T follicular helper cell (primary cell): Measurements from ENCODE around the gene TRIM10.
"Not testable (repeated sequence)": the region's sequence is repeated elsewhere in the genome, so short reads cannot be mapped to it uniquely, and the experiment has no call there.

Experiments used
- DNase-seq: peaks from one replicate; pipeline ENCODE4 v3.0.0-alpha.2; 2020; ENCODE audit warnings: low read depth

Gene TRIM10

DNA sequence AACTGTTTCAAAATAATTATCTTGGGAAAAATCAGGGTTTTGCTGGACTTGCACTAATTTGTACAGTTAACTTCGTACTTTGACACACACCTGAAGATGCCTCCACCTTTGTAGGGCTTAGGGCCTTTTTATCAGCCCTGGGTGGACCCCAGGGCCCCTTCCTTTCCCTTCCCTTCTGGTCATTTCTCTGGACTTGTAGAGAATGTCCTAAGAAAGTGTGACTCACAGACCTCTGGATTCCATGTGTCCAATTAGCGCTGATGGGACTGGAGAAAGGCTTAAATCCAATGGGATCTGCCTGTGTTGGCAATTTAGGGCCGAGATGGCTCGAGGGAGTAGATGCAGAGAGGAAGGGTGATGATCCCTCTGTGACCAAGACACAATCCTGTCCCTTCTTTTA is 11.7 kb upstream of the TRIM10 start:
- DNase-seq, result no peak

- DNase-seq, result no peak
Observed at GRCh38 chr6:30171677-30172471, 10.9 kb upstream of the TRIM10 start.

- DNase-seq, result no peak
Observed at GRCh38 chr6:30169658-30170614, 8.9 kb upstream of the TRIM10 start.

- no peak for DNase-seq
Observed at GRCh38 chr6:30168741-30169140, 7.7 kb upstream of the TRIM10 start.

DNA sequence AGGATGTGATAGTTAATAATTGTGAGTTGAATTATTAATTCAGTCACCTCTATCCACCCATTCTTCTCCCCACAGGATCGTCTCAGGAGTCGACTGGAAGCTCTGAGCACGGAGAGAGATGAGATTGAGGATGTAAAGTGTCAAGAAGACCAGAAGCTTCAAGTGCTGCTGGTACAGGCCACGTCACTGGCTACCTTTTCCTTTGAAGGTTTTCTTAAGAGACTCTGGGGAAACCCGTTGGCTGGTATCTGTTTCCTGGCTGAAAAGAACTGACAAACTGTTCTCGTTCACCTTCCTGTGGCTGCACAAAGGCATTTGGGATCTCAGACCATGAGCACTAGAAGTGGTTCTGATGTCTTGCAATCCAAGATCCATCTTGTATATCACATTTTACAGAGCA is 6.1 kb upstream of the TRIM10 start:
- DNase-seq, result no peak

GRCh38 chr6:30165238-30165637 is 4.2 kb upstream of the TRIM10 start:
- not testable (repeated sequence) for DNase-seq

DNA sequence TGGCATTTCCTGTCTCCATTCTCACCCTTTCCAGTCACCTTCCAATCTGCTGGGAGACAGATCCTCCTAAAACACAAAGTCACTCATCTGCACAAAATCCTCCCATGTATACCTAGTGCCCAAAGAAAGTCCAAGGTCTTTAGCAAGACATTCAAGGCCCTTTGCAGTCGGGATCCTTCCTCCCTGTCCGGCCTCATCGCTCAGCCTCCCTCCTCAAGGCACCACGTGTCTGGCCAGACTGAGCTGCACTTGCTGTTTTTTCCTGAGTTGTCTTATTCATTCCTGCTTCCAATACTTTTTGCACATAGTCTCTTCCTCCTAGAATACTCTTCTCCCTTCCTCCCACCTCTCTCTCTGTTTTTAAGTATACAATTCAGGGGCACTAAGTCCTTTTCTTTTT is 3.7 kb upstream of the TRIM10 start:
- no peak for DNase-seq

GRCh38 chr6:30163918-30164654 is 3.1 kb upstream of the TRIM10 start:
- no peak for DNase-seq

- no peak for DNase-seq
Observed at GRCh38 chr6:30163090-30163917, 2.3 kb upstream of the TRIM10 start, which contains the start of gene TRIM15. Gene TRIM15 (plus strand): TSS chr6:30163546. CDS start chr6:30163685, 139 bp downstream.

- DNase-seq, result no peak
Observed at GRCh38 chr6:30162265-30163089, 1.5 kb upstream of the TRIM10 start.

DNA sequence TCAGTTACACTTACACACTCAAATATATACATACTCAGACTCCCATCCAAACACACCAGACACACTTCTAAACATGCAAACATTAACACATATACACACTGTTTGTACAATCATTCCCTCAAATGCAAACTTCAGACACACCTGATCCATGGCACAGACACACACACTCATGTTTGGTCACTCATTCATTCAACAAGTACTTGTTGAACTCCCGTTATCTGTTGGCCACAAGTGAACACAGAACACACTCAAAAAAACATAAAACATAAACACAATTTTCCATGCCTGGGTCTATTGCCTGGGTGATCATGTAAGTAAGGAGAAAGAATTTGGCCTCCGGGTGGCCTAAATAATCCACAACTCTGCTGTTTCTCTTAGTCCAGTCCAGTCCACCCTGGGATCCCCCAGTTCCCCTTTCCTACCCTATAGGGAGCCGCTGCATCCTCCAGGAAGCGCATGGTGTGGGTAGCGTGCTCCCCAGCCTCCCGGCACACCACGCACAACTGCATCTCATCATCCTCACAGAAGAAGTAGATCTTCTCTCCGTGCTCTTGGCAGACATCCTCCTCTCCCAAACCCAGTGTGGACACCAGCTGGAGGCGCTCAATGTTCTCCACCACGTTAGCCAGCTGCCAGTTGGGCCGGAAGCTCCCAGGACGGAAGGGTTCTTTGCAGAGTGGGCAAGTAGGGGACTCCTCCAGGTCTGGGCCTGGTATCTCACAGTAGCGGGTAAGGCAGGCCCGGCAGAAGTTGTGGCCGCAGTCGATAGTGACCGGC is 815 bp downstream of the TRIM10 start:
- no peak for DNase-seq

GRCh38 chr6:30158475-30159040 is 2.5 kb downstream of the TRIM10 start:
- no peak for DNase-seq

GRCh38 chr6:30157999-30158398 is 3.0 kb downstream of the TRIM10 start:
- DNase-seq, result no peak

- no peak for DNase-seq
Observed at GRCh38 chr6:30157581-30157980, 3.4 kb downstream of the TRIM10 start.

DNA sequence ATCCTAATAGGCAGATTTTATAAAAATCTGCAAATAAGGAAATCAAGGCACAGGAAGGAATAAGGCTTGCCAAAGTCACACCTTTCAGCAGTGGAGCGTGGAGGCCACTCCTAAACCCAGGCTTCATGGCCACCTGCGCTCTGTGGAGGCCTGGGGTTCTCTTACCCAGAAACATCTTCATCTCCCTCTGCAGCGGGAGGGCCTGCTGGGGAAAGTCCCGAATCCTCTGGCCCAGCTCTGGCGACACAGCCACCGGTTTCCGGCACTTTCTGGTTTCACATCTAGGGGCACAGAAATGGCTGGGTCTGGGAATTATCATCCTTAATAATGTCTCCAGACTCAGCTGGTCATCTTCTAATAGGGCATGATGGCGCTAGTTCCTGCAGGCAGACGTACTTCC is 4.2 kb downstream of the TRIM10 start:
- DNase-seq, result no peak

DNA sequence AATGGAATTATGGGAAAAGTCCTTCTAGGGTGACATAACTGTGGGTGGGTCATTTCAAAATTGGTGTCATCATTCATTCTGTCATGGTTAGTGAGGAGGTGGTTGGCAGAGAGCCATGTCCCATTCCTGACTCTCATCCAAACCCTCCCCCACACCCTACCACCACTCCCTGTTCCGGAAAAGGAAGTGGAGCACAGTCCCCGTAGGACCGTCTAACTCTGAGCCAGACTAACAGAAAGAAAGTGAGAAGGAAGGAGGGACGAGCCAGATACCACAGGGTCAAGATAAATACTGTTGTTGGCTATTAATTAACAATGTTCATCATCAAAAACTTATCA is 4.8 kb downstream of the TRIM10 start:
- no peak for DNase-seq

- DNase-seq, result no peak
Observed at GRCh38 chr6:30155520-30156261, 5.3 kb downstream of the TRIM10 start.

DNA sequence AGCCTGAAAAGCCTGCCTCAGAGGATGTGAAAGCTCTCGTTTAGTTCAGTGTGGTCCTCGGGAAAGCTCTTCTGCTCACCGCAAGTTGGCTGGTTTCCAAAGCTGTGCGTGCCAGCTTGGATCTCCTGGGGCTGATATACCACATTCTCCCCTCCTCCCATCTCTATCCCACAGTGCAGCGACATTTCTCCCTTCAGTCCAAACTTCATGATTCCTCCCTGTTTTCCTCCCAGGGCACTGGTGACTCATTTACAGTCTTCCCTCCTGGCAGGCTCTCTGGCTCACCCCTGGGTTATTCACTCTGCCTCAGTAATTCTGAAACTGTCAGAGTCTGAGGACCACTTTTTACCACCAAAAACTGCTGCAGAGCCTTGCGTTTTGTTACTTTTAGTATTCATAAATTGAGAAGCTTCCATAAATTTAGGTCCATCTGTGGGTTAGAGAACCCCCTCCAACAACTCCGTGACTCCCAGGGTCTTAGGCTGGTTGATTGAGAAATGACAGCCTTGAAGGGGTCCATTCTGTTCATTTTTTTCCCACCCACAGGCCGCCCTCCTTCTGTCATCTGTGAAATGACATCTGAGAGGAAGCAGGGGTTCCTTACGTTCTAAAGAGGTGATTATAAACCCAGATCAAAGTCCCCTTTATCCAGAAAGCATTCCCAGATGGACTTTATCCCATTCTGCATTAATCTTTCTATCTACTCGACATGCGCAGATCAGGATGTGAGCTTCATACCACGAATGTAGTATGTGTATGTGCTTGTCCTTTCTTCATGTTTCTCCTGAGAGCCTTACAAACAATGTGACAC is 6.1 kb downstream of the TRIM10 start:
- no peak for DNase-seq
